CD4-positive, alpha-beta T cell treated with Interleukin-6 at 100 ng/mL for 8 hours (primary cell): Measurements from ENCODE around the gene LHFPL6.

Source experiments
- DNase-seq: peaks from one replicate; pipeline ENCODE4 v3.0.0-alpha.2; 2020; ENCODE audit warnings: mixed read lengths, low spot score

LHFPL6 gene

DNA sequence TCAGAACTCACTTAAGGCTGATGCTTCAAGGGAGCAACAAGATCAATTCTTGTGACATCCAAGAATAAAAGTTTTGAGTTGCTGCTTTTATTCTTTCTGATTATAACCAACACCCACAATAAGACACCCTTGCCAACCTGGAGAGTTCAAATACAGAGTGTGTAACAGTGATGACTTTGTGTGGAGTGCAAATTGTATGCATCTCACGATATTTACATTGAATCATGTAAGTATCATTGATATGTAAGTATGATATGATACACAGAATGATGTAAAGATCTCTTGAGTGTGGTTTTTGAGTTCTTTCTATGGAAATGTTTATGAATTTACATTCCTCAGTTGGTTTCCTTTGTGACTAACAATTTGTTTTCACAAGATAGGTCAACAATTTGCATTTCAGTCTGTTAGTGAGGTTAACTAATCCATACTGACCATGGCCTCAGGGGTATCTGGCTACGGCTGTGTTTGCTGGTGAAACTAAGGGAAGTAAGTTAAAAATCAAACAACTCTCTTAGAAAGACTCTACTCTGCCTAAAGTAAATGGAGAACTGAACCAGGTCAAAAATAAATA, 12.4 kb downstream of the LHFPL6 start:
- DNase-seq, result no peak

DNA sequence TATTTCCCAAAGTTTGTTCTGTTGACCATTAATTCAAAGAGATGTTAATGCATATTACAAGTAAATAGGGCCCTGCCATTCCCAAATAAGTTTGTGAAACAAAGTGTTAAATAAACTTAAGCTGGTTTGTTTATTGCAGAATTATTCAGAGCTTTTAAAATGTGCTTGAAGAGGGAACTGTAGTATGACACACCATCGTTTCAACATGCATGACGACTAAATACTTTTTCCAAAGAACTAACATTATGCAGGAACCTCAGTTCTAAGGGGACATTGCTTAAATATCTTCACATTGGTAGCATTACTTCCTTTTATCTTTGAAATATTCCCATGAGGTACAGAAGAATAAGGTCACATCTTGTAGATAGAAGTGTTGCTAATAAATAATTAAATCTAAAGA, 14.6 kb downstream of the LHFPL6 start:
- no peak for DNase-seq

DNA sequence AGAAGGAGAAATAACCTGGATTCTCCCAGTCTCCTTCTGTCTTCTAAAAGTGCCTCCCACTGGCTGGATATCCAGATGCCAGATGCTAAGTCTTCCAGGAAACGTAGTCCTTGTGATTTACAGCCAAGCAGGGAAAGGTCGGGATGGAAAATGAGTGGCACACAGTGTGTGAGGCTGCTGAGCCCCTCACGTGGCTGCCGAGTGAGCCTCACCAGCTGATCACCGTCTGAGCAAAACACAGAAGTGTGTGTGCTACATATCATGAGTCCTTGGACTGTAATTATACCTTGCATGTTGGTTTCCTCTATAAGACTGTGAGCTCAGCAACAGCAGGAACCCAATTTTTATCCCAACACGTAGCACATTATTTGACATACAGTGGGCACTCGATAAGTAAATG, 15.1 kb downstream of the LHFPL6 start:
- no peak for DNase-seq

DNA sequence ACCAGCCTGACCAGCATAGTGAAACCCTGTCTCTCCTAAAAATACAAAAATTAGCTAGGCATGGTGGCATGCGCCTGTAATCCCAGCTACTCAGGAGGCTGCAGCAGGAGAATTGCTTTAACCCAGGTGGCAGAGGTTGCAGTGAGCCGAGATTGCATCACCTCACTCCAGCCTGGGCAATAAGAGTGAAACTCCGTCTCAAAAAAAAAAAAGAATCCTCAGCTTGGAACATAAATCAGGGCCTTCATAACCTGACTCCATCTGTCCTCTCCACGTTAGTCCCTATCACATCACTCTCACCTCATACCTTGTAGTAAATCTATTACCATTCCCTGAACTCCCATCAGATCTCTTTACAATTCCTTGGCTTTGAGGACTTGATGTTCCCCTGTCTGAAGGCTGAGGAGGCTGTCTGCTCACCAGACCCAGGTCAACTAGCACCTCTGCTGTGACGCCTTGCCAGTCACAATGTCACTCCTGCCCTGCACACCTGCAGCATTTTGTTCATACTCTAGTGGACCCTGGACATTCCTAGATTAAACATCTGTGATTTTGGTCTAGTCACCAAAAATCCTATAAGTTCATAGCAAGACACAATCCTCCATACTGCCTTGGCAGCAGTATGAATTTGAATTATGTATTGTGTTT, 15.9 kb downstream of the LHFPL6 start:
- no peak for DNase-seq

DNA sequence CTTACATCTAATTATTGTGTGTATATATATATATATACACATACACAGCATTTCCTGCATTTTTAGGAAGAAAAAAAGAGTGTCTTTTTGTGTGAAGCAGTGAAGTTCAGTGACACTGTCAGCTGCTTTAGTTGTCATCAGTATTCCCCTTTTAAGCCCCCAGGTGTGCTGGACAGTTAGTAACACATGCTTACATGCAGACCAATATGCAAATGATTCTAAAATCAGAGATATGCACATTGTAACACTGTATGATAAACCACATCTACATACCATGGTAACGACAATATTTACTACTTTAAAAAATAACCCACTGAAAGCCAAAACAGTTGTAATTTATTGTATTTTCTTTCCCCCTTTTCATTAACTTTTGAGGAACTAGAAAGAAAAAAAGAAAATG, 16.8 kb downstream of the LHFPL6 start:
- DNase-seq, result no peak

DNA sequence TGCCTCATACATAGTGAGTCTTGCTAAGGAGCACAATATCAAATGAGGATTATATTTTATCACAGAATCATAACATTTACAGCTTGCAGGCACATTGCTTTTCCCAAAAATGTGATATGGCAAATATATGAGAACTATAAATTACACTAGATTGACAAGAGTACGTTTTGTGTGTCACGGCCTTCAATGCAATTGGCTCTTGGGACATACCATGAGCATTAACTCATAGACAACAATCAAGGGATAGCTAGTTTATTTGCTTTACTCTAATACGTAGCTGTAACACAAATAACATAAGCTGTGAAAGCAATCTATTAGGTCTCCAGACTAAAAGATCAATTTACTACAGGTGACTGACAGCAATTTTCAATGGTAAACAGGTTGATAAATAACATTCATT, 17.8 kb downstream of the LHFPL6 start:
- DNase-seq, result no peak

DNA sequence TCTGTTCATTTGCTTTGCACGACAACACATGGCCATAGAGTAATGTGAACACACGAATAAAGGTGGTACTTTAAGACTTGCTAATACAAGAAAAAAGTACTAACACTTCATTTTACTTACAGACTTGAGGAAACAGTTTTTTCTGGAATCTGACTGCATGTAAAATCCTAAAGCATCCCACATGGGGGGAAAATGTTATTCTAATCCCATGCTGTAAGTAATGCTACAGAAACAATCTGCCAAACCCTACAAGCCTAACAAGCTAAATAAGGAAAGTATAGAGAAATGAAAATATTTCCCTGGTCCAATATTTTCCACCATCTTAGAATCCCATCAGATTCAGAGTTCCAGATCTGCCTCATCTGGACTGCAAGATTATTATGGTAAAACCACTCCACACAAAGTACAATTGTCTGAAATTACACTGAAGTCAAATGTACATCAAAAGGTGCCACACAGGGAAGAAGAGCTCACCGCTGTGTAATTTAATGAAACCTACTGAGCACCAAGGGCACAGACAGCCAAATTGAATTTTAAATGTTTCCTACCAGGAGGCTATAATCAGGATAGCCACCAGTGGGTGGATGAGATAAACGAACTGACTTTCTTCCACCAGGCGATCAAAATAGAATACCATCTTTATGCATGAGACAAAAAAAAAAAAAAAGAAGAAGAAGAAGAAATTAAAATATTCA, 22.0 kb downstream of the LHFPL6 start:
- no peak for DNase-seq

DNA sequence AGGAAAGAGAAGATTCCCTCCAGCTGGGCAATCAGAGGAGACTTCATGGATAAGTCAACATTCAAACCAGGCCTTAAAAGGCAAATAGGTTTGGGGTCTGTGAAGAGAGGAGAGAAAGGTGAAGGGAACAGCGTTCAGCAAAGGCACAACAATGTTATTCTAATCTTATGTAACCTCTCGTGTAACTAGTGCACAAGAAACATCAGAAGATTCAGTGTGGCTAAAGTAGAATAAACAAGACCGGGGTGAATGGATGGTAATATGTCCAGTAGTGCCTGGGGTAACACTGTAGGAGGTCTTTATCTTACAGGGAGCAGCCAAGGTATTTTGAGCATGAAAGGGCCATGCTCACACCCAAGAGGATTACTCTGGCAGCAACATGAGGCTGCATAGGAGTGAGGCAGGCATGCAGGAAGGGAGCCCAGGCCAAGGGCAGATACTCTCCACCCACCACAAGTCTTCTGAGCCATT, 24.1 kb downstream of the LHFPL6 start:
- no peak for DNase-seq

DNA sequence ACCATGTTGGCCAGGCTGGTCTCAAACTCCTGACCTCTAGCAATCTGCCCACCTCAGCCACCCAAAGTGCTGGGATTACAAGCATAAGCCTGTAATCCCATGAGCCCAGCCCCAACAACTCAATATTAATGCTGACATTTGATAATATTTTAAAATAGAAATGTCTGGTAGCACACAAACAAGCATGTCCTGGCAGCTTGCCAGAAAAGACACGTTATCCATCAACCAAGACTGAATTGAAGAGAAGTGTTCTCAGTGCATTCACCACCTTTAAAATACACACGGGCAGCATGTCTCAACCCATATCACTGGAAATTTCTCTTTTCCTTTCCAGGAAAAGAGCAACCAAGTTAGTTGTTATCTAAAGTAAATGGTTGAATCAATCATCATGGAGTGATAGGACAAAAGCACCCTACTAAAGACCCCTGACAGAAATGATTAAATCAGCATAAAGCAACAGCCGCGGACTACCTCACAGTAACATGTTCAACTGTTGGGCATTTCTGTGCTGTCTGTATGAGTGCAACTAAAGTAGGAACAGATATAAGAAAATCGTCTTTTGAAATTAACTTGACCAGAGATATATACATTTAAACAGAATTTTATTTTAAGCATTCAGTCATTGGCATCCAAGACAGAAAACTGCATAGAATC, 25.0 kb downstream of the LHFPL6 start:
- no peak for DNase-seq

DNA sequence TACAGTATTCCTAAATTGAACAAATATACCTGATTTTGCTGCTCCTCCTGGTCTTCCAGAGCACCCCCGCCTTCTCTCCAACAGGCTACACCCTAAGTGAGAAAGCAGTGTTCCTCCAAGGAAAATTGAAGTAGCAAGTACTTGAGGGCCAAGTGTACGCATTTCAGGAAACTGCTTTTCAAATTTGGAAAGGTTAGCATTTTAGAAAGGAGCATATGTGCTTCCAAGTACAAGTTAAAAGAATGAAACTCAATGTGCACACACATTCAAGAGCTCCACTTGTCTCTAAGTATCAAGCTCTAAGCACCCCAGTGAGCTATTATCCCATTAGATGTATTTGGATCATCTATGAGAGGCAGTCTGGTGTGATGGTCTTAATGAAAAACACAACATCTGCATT, 25.8 kb downstream of the LHFPL6 start:
- DNase-seq, result no peak

DNA sequence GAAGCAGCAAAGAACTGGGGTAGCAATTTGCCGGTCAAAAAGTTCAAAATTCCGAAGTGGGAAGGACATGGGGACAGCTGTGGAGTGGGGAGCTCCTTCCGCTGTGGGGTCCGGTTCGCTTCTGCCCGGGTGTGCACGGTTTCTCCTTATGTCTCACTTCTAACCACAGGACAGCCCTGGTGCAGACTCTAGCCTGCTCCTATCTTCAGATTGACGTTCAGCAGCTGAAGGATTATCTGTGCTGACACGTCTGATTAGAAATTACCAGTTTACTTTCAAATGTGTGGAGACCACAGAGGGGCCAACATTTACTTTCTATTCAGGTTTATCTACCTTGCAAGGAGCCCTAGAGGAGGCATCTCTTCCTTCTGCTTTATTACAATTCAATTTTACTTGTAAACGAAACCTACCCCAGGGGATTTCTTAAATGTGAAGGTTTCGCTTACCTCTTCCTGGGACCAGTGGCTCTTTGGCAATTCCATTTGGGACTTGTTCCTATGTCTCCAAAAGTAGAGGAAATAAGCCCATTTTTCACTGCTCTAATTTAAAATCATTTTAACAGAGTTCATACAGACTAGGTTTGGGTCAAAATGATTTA, 27.3 kb downstream of the LHFPL6 start:
- DNase-seq, result no peak

DNA sequence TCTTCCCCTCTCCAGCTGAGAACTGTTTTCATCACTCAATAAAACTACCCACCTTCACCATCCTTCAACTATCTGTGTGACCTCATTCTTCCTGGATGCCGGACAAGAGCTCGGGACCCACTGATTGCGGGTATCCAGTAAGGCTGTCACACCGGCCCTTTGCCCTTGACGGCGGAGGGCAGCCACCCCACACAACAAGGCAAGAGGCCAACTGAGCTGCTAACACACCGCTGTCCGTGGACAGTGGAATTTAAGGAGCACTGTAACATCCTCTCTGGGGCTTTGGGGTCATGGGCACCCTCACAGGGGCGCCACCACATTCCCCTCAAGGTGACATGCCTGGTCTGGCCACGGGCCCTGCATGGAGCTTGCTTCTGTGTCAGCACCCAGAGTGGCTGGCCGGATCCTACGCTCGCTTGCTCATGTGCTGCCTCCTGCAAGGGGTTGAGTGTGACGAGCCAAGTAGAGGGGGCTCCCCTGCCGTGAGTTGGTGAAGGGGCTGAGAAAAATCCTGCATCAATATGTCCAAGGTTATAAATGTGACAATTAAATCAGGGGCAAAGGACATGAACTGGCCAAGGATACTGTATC, 31.4 kb downstream of the LHFPL6 start:
- no peak for DNase-seq

DNA sequence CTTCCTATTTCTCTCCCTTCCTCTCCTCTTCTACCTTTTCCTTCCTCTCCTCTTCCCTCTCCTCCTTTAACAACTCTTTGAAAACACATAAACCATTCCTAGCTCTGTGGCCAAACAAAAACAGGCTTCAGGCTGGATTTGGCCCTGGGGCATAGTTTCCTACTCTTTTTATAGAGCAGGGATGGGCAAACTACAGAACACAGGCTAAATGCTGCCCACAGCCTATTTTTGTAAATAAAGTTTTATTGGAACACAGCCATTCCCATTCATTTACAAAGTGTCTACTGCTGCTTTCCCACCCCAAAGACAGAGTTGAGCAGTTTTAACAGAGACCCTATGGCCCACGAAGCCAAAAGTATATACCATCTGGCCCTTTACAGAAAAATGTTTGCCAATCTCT, 35.4 kb downstream of the LHFPL6 start:
- DNase-seq, result no peak

DNA sequence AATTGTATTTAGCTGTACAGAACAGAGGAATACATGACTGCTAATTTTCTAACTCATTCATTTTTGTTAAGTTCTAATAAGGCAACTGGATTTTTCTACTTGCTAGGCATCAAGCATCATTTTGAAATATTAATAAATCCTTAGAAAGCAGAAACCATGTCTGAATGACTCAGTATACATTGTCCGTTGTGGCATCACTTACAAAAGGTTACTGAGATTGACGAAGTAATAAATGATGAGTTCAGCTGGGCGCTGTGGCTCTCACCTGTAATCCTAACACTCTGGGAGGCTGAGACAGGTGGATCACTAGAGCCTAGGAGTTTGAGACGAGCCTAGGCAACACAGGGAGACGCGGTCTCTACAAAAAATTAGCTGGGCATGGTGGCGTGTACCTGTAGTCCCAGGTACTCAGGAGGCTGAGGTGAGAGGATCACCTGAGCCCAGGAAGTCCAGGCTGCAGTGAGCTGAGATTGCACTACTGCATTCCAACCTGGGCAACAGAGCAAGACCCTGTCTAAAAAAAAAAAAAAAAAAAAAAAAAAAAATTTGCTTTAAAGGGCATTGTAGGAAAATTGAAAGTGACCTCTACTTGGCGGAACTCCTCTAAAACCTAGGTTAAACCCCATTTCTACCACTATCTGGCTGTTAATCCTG, 36.6 kb downstream of the LHFPL6 start:
- DNase-seq, result no peak

DNA sequence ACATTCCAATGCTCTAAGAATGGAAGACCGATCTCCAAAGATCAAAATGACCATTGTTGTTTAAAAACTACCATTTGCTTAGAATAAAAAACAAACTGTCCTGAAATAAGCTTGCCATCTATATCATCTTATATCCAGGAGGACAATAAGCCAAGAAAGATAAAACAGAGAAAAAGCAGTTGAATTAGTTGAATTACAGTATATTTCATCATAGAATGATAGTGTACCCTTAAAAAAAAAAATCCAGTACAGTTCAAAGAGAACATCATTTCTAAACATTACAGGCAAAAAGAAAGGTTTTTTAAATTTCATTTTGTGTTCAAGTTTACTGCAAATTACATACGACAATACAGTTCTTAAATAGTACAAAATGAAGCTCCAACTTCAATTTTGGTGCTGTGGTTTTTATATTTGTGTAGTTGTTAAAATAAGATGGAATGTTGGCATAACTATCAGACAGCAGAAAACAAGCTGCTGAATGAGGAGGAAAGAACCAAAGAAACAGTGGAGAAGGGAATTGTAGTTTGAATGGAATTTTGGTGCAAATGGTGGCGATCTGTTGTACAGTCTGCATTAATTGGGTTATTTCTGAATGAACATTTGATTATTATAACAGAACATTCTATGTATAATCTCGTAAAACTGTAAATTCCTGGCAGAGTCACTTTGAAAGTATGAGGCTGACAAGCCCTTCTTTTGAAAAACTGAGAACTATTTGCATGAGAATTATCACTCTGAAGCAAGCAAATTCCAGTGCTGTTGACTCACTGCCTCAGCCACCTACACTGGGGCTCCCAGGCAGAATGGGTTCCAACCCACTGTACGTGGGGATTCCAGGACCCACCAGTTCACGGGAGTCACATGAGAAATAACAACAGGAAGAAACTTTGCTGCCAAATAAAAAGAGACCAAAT, 37.7 kb downstream of the LHFPL6 start:
- no peak for DNase-seq

DNA sequence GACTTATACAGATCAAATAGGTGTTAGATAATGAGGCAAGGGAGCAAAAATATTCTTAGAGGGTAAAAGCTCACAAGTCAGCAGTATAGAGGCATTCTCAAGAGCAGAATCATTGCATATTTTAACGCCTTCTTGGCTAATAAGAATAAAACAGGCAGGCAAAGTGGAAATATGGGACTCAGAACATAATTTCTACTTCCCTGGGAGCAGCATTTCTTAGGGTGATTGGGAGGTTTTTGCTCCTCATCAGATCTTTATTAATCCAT, 39.6 kb downstream of the LHFPL6 start:
- no peak for DNase-seq

DNA sequence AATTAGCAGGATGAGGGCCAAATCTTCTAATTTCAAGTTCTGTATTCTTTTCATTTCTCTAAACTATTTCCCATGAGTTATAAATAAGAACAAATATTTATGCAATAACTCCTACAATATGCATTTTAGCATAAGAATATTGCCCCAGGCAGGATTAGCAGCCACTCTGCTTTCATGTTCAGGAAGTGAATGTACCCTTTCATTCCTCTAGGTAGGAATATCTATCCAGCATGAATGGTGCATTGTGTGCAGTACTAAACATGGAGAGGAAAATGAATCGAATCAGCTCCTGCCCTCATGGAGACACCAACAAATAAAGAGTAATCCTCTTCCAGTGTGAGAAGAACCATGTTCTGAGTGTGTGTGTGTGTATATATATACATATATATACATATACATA, 41.0 kb downstream of the LHFPL6 start:
- DNase-seq, result no peak

DNA sequence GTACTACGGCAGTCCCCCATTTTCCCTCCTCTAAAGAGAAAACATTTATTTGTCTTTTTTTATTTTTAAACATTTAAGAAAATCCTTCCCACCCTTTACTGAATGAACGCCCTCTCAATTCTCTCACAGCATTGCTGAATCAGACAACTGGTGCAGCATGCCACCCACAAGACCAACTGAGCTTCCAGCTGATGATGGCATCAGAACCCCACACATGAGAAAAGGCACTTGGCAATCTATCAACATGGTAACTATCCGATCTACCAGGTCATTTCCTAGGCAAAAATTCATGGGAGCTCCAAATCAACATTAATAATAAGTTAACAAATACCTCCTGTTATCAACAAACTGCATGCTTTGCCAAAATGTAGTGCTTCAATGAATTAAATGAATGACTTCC, 43.1 kb downstream of the LHFPL6 start:
- no peak for DNase-seq

DNA sequence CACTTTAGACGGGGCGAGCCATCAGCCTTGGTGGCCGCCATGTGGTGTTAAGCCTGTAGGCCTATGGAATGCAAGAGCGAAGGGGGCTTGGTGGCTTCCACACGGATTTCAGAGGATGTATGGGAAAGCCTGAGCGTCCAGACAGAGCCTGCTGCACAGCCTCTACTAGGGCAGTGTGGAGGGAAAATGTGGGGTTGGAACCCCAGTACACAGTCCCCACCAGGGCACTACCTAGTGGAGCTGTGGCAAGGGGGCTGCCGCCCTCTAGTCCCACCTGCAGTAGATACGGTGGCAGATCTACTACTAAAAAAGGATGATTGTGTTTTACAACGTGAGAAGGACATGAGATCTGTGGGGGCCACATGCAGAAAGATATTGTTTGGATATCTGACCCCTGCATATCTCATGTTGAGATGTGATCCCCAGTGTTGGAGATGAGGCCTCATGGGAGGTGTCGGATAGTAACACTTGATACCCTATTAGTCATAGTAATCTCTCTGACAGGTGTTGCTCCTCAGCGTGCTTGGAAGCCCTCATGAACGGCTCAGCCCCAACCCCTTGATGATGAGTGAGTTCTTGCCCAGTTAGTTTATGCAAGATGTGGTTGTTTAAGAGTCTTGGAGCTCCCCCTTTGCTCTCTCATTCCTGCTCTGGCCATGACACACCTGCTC, 45.6 kb downstream of the LHFPL6 start:
- DNase-seq, result no peak

DNA sequence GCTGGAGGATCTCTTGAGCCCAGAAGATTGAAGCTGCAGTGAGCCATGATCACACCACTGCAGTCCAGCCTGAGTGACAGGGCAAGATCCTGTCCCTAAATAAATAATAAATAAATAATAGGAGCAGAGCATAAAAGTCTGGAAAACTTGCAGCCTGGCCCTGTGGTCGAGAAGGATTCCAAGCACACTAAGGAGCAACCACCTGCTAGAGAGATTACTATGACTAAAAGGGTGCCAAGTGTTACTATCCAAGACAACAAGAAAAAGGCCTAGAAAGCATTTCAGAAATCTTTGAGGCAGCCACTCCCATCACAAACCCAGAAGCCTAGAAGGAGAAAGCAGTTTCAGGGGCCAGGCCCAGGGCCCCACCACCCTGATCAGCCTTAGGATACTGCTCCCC, 46.1 kb downstream of the LHFPL6 start:
- no peak for DNase-seq
